ENCODE measurements around the gene GRID2. TPM values are rescaled to one million over a fixed set of nuclear protein-coding genes. Genes with fewer than 3 reads are reported as not detected.

The GRID2 gene
- total and polyA plus RNA-seq, 2 donors from 2014 or later: 0.19 TPM; not detected in 1

DNA sequence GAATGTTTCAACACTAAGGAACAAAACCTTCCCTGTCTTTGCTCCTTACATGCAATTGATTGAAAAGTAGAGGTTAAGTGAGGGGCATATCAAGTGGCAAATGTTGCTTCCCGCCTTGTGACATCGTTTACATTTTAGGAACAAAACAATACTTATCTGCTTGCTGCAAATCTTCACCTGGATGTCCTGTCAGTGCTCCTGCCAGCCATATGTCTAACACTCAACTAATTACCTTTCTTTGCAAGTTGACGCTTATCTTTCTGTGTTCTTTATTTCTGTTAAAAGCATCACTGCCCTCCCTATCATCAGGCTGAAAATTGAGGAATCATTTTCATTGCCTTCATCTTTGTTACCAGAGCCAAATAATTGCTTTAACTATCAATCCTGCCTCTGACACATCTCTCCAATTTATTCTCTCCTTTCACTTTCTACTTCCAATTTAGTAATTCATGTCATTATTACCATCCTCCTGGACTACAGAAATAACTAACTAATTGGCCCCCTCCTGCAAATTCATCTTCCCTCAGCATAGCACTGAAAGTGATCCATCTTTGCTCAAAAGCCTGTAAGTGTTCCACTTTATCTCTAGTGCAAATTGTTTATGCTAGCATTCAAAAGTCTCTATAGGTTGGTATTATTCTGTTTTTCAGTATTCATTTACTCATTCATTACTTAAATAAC lies 1226.1 kb downstream of the GRID2 start:
- Histone ChIP-seq H3K9me3 (ENCODE audit: control insufficient read depth in 2 of 3, insufficient read depth in 1 of 3, low read length in 3 of 3) (no peaks in the 10 kb centered on the region), H3K27ac (ENCODE audit: low read depth in 2 of 2, low read length in 2 of 2) (no peak overlapping the region), H3K4me1 (ENCODE audit: control insufficient read depth in 2 of 3, insufficient read depth in 2 of 3, low read depth in 1 of 3, low read length in 3 of 3) (no peaks in the 10 kb centered on the region), H3K4me3 (ENCODE audit: low read length in 3 of 3) (no peak overlapping the region), H3K36me3 (ENCODE audit: control insufficient read depth in 2 of 3, insufficient read depth in 3 of 3, low read length in 3 of 3) (no peaks in the 10 kb centered on the region), H3K9ac (ENCODE audit: low read length in 3 of 3) (no peak overlapping the region), H3K27me3 (ENCODE audit: control insufficient read depth, insufficient read depth, low read length) (no peaks in the 10 kb centered on the region)
- TF ChIP-seq, protein P1, sequence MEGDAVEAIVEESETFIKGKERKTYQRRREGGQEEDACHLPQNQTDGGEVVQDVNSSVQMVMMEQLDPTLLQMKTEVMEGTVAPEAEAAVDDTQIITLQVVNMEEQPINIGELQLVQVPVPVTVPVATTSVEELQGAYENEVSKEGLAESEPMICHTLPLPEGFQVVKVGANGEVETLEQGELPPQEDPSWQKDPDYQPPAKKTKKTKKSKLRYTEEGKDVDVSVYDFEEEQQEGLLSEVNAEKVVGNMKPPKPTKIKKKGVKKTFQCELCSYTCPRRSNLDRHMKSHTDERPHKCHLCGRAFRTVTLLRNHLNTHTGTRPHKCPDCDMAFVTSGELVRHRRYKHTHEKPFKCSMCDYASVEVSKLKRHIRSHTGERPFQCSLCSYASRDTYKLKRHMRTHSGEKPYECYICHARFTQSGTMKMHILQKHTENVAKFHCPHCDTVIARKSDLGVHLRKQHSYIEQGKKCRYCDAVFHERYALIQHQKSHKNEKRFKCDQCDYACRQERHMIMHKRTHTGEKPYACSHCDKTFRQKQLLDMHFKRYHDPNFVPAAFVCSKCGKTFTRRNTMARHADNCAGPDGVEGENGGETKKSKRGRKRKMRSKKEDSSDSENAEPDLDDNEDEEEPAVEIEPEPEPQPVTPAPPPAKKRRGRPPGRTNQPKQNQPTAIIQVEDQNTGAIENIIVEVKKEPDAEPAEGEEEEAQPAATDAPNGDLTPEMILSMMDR (IDR thresholded peaks at IDR 0.05; ENCODE audit: borderline replicate concordance, extremely low read depth, insufficient read depth): no peak
- intact Hi-C loops (cut with DNase I): no loop called here
- no peak for FAIRE-seq
- DNase-seq: no peak

- intact Hi-C loops (cut with DNase I): no loop called here
- Histone ChIP-seq H3K36me3 (ENCODE audit: control insufficient read depth in 2 of 3, insufficient read depth in 3 of 3, low read length in 3 of 3) (no peaks in the 10 kb centered on the region), H3K27ac (ENCODE audit: low read depth in 2 of 2, low read length in 2 of 2) (no peak overlapping the region), H3K27me3 (ENCODE audit: control insufficient read depth, insufficient read depth, low read length) (no peaks in the 10 kb centered on the region), H3K9ac (ENCODE audit: low read length in 3 of 3) (no peak overlapping the region), H3K4me1 (ENCODE audit: control insufficient read depth in 2 of 3, insufficient read depth in 2 of 3, low read depth in 1 of 3, low read length in 3 of 3) (no peaks in the 10 kb centered on the region), H3K9me3 (ENCODE audit: control insufficient read depth in 2 of 3, insufficient read depth in 1 of 3, low read length in 3 of 3) (no peaks in the 10 kb centered on the region), H3K4me3 (ENCODE audit: low read length in 3 of 3) (no peak overlapping the region)
- DNase-seq (no peak), FAIRE-seq (no peak)
- TF ChIP-seq, protein P1 (IDR thresholded peaks at IDR 0.05; ENCODE audit: borderline replicate concordance, extremely low read depth, insufficient read depth): no peak
Observed at GRCh38 chr4:93532234-93532633, 1228.5 kb downstream of the GRID2 start.

DNA sequence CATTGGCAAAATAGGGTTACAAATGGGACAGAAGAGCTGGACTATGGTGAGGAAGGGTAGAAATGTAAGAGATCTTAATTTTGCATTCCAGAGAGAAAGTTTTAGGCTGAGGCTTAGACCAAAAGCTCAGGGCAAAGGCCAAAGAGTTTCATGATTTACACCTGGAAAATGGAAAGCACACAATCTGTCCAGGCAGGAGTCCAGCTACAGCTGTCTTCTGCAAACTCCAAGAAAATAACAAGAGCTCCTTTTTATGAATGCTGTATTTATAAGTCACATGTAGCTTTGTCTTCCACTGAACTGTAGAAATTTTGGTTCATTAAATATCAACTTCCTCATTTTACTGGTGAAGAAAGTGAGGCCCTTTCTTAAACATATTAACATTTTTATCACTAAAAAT lies 1236.8 kb downstream of the GRID2 start:
- TF ChIP-seq, protein P1 (IDR thresholded peaks at IDR 0.05; ENCODE audit: borderline replicate concordance, extremely low read depth, insufficient read depth): no peak
- Histone ChIP-seq H3K27ac (ENCODE audit: low read depth in 2 of 2, low read length in 2 of 2) (no peak overlapping the region), H3K27me3 (ENCODE audit: control insufficient read depth, insufficient read depth, low read length) (no peaks in the 10 kb centered on the region), H3K4me3 (ENCODE audit: low read length in 3 of 3) (no peak overlapping the region), H3K4me1 (ENCODE audit: control insufficient read depth in 2 of 3, insufficient read depth in 2 of 3, low read depth in 1 of 3, low read length in 3 of 3) (no peaks in the 10 kb centered on the region), H3K36me3 (ENCODE audit: control insufficient read depth in 2 of 3, insufficient read depth in 3 of 3, low read length in 3 of 3) (no peaks in the 10 kb centered on the region), H3K9me3 (ENCODE audit: control insufficient read depth in 2 of 3, insufficient read depth in 1 of 3, low read length in 3 of 3) (no peaks in the 10 kb centered on the region), H3K9ac (ENCODE audit: low read length in 3 of 3) (no peak overlapping the region)
- intact Hi-C loops (cut with DNase I): no loop called here
- no peak for DNase-seq
- no peak for FAIRE-seq

GRCh38 chr4:93561842-93562241 lies 1258.1 kb downstream of the GRID2 start:
- no peaks in the 10 kb centered on the region for H3K9me3 ChIP-seq (ENCODE audit: control insufficient read depth in 2 of 3, insufficient read depth in 1 of 3, low read length in 3 of 3)
- intact Hi-C loops (cut with DNase I): no loop called here
- no peaks in the 10 kb centered on the region for H3K36me3 ChIP-seq (ENCODE audit: control insufficient read depth in 2 of 3, insufficient read depth in 3 of 3, low read length in 3 of 3)
- H3K4me1 ChIP-seq (ENCODE audit: control insufficient read depth in 2 of 3, insufficient read depth in 2 of 3, low read depth in 1 of 3, low read length in 3 of 3): no peaks in the 10 kb centered on the region
- no peak overlapping the region for H3K4me3 ChIP-seq (ENCODE audit: low read length in 3 of 3)
- DNase-seq (no peak), FAIRE-seq (no peak)
- no peak overlapping the region for H3K27ac ChIP-seq (ENCODE audit: low read depth in 2 of 2, low read length in 2 of 2)
- H3K9ac ChIP-seq (ENCODE audit: low read length in 3 of 3): no peak overlapping the region
- no peaks in the 10 kb centered on the region for H3K27me3 ChIP-seq (ENCODE audit: control insufficient read depth, insufficient read depth, low read length)
- TF ChIP-seq, protein P1 (IDR thresholded peaks at IDR 0.05; ENCODE audit: borderline replicate concordance, extremely low read depth, insufficient read depth): no peak

All from kidney (tissue), 14 donors.